Measurements from ENCODE around the gene TNS1. TPM values are rescaled to one million over a fixed set of nuclear protein-coding genes. Genes with fewer than 3 reads are reported as not detected.
A peak's percentile ranks its signal among the peaks of the same experiment; 100 is the strongest.

The TNS1 gene
- total RNA-seq, 2 donors from 2014 or later = 0.65 to 0.93 TPM

- Mint-ChIP-seq H3K27ac (no peak overlapping the region), H3K4me1 (ENCODE audit: low read depth) (no peaks in the 10 kb centered on the region), H3K4me3 (no peak overlapping the region), H3K9me3 (peaks cover 2% of the 10 kb centered on the region in 2 donors), H3K27me3 (ENCODE audit: low read depth) (no peaks in the 10 kb centered on the region), H3K36me3 (ENCODE audit: insufficient read depth in 2 of 2) (peaks cover 0 to 2% of the 10 kb centered on the region in 2 donors)
- no peak for ATAC-seq (replicated peaks in 1 of 2)
- no peak for DNase-seq
These were observed 202.2 kb downstream of the TNS1 start for GRCh38 chr2:217800433-217801114.

- no peaks in the 10 kb centered on the region for H3K36me3 Mint-ChIP-seq (ENCODE audit: insufficient read depth in 2 of 2)
- H3K9me3 Mint-ChIP-seq = no peaks in the 10 kb centered on the region
- H3K4me1 Mint-ChIP-seq (ENCODE audit: low read depth) = no peaks in the 10 kb centered on the region
- H3K27me3 Mint-ChIP-seq (ENCODE audit: low read depth) = no peaks in the 10 kb centered on the region
- no peak overlapping the region for H3K4me3 Mint-ChIP-seq
- DNase-seq (no peak), ATAC-seq (replicated peaks in 1 of 2) (no peak)
- no peak overlapping the region for H3K27ac Mint-ChIP-seq
These were observed 203.0 kb downstream of the TNS1 start for GRCh38 chr2:217799563-217800432.

DNA sequence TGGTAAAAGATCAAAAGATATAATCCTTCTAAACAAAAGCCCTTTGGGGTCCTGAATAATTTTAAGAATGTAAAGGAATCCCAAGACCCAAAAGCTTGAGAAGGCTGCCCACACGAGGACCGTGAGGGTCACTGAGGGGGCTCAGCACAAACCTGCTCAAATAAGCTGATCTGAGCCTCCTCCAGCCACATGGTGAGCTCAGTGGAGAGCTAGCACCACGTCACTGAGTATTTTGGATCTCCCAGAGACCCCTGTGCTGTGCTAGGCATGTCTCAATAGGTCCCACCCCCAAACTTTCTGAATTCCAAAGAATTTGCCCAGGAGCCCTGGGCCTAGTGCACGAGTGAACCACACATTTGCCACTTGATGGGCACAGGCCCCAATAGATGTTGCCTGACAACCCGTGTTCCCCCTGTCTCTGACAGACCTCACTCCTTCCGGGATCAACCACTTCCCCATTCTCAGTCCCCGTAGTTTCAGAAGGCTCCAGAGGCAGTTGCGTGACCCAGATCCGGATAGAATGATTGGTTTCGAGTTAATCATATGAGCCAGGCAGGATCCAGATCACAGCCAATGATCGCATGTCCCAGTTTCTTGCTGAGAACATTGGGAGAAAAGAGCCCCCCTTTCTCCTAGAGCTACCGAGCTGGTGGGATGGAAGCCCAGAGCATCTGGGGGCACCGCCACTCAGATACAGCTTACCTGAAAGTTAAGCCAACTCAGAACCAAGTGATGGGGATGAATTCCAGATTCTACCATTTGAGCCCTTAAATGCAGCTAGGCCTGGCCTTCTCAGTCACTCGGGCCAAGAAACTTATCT, 203.8 kb downstream of the TNS1 start:
- H3K4me3 Mint-ChIP-seq = no peak overlapping the region
- H3K4me1 Mint-ChIP-seq (ENCODE audit: low read depth) = no peaks in the 10 kb centered on the region
- H3K36me3 Mint-ChIP-seq (ENCODE audit: insufficient read depth in 2 of 2) = no peaks in the 10 kb centered on the region
- H3K27me3 Mint-ChIP-seq (ENCODE audit: low read depth) = no peaks in the 10 kb centered on the region
- DNase-seq (no peak), ATAC-seq (replicated peaks in 1 of 2) (no peak)
- no peaks in the 10 kb centered on the region for H3K9me3 Mint-ChIP-seq
- H3K27ac Mint-ChIP-seq = no peak overlapping the region

- ATAC-seq (replicated peaks in 1 of 2) (no peak), DNase-seq (no peak)
- H3K36me3 Mint-ChIP-seq (ENCODE audit: insufficient read depth in 2 of 2) = no peaks in the 10 kb centered on the region
- H3K4me3 Mint-ChIP-seq = no peak overlapping the region
- H3K4me1 Mint-ChIP-seq (ENCODE audit: low read depth) = no peaks in the 10 kb centered on the region
- no peak overlapping the region for H3K27ac Mint-ChIP-seq
- no peaks in the 10 kb centered on the region for H3K9me3 Mint-ChIP-seq
- H3K27me3 Mint-ChIP-seq (ENCODE audit: low read depth) = no peaks in the 10 kb centered on the region
These were observed 204.6 kb downstream of the TNS1 start for GRCh38 chr2:217798191-217798590.

GRCh38 chr2:217797661-217798069, 205.1 kb downstream of the TNS1 start:
- Mint-ChIP-seq H3K36me3 (ENCODE audit: insufficient read depth in 2 of 2) (no peaks in the 10 kb centered on the region), H3K27ac (no peak overlapping the region), H3K9me3 (no peaks in the 10 kb centered on the region), H3K4me3 (no peak overlapping the region), H3K4me1 (ENCODE audit: low read depth) (no peaks in the 10 kb centered on the region), H3K27me3 (ENCODE audit: low read depth) (no peaks in the 10 kb centered on the region)
- peak in 1 of 2 donors; percentile 25 for ATAC-seq (replicated peaks in 1 of 2)
- DNase-seq = no peak

DNA sequence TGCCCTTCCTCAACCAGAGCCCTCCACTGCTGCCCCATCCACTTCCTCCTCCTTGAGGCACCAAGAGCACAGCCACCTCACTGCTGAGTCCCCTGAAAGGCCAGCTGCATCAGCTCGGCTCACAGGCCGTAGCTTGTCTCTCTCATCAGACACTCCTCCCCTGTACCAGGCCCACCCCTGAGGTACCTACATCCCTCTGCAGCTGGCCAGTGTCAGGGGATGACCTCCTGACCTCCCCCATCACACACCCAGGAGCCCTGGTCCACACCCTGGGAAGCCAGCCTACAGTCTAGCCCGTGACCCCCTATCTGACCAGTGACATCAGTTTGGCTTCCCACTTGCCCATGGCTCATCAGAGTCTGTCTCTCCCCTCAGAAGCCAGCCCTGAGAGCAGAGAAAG, 205.6 kb downstream of the TNS1 start:
- H3K4me1 Mint-ChIP-seq (ENCODE audit: low read depth) = no peaks in the 10 kb centered on the region
- DNase-seq = no peak
- H3K27ac Mint-ChIP-seq = no peak overlapping the region
- no peaks in the 10 kb centered on the region for H3K36me3 Mint-ChIP-seq (ENCODE audit: insufficient read depth in 2 of 2)
- no peaks in the 10 kb centered on the region for H3K27me3 Mint-ChIP-seq (ENCODE audit: low read depth)
- no peak for ATAC-seq (replicated peaks in 1 of 2)
- H3K9me3 Mint-ChIP-seq = no peaks in the 10 kb centered on the region
- H3K4me3 Mint-ChIP-seq = no peak overlapping the region

DNA sequence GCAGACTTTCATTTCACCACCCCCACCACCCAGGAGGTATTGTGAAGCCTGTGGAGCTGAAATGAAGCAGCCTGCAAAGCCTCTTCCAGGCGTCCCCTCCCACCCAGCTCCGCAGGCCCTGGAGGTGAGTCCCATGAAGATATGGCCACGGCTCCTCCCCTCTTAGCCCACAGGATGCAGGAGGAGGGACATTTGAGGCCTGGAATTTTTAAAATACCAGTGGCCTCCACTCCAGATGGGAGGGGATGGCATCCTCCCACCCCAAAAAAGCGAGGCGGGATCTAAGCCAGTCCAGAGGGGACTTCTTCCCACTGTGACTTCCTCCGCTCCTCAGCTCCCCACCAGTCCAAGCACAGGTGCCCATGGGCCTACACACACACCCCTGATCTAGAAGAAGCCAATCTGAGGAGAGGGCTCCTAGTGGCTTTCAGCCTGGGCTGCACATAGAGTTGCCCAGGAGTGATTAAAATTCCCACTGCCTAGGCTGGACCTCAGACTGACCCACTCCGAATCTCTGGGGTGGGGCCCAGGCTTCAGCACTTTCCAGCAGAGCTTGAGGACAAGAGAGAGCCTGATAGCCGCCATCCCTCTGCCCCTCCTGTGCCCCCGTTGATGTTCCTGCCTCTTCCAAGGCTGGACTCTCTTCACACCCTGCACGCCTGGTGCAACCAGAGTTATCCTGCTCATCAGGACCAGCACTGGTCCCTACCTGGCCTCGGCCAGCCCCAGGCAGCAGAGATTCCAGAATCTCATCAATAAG, 206.9 kb downstream of the TNS1 start:
- Mint-ChIP-seq H3K4me1 (ENCODE audit: low read depth) (peaks cover under 1% of the 10 kb centered on the region), H3K27me3 (ENCODE audit: low read depth) (no peaks in the 10 kb centered on the region), H3K27ac (no peak overlapping the region), H3K9me3 (no peaks in the 10 kb centered on the region), H3K4me3 (no peak overlapping the region), H3K36me3 (ENCODE audit: insufficient read depth in 2 of 2) (no peaks in the 10 kb centered on the region)
- ATAC-seq (replicated peaks in 1 of 2) (no peak), DNase-seq (no peak)

- Mint-ChIP-seq H3K4me3 (no peak overlapping the region), H3K27ac (no peak overlapping the region), H3K36me3 (ENCODE audit: insufficient read depth in 2 of 2) (no peaks in the 10 kb centered on the region), H3K4me1 (ENCODE audit: low read depth) (peaks cover 6% of the 10 kb centered on the region), H3K27me3 (ENCODE audit: low read depth) (no peaks in the 10 kb centered on the region), H3K9me3 (no peaks in the 10 kb centered on the region)
- no peak for DNase-seq
- no peak for ATAC-seq (replicated peaks in 1 of 2)
These were observed 207.7 kb downstream of the TNS1 start for GRCh38 chr2:217795067-217795466.

GRCh38 chr2:217794133-217794986, 208.4 kb downstream of the TNS1 start:
- ATAC-seq (replicated peaks in 1 of 2) (no peak), DNase-seq (no peak)
- H3K9me3 Mint-ChIP-seq = no peaks in the 10 kb centered on the region
- no peak overlapping the region for H3K4me3 Mint-ChIP-seq
- no peaks in the 10 kb centered on the region for H3K27me3 Mint-ChIP-seq (ENCODE audit: low read depth)
- H3K36me3 Mint-ChIP-seq (ENCODE audit: insufficient read depth in 2 of 2) = no peaks in the 10 kb centered on the region
- H3K27ac Mint-ChIP-seq = no peak overlapping the region
- peaks cover 6% of the 10 kb centered on the region for H3K4me1 Mint-ChIP-seq (ENCODE audit: low read depth)

DNA sequence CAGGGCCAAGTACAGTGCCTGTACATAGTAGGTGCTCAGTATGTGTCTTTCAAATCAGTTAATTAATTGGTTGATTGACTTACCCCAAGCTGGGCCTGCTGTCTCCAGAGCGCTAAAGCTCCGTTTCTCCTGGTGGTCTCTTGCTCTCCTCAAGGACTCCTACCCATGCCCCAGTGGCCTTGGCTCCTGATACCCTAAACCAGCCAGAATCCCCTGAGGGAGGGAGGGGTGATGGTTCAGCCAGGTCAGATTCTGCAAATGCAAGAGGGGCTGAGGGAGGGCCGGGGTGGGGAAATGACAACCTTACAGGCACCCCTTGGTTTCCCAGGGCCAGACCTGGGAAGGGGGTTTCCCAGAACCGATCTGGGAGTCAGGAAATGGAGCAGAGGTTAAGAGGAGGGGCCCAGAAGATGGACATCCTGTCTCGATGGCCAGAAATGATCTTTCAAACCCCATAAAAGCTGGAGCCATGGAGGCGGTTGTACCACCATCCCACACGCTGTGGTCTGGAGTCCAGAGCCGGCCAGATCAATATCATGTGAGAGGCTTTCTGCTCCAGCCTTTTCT, 209.1 kb downstream of the TNS1 start:
- H3K9me3 Mint-ChIP-seq = no peaks in the 10 kb centered on the region
- no peak overlapping the region for H3K27ac Mint-ChIP-seq
- H3K27me3 Mint-ChIP-seq (ENCODE audit: low read depth) = no peaks in the 10 kb centered on the region
- no peaks in the 10 kb centered on the region for H3K36me3 Mint-ChIP-seq (ENCODE audit: insufficient read depth in 2 of 2)
- no peak overlapping the region for H3K4me3 Mint-ChIP-seq
- DNase-seq = no peak
- peaks cover 11% of the 10 kb centered on the region for H3K4me1 Mint-ChIP-seq (ENCODE audit: low read depth)
- ATAC-seq (replicated peaks in 1 of 2) = no peak

GRCh38 chr2:217792626-217793527, 209.9 kb downstream of the TNS1 start:
- H3K4me3 Mint-ChIP-seq = no peak overlapping the region
- no peaks in the 10 kb centered on the region for H3K36me3 Mint-ChIP-seq (ENCODE audit: insufficient read depth in 2 of 2)
- ATAC-seq (replicated peaks in 1 of 2) (no peak), DNase-seq (no peak)
- H3K4me1 Mint-ChIP-seq (ENCODE audit: low read depth) = peaks cover 11% of the 10 kb centered on the region
- no peaks in the 10 kb centered on the region for H3K27me3 Mint-ChIP-seq (ENCODE audit: low read depth)
- H3K9me3 Mint-ChIP-seq = no peaks in the 10 kb centered on the region
- no peak overlapping the region for H3K27ac Mint-ChIP-seq
